GM18519 (cell line): Measurements from ENCODE around the gene TMEM238.
"Not testable (repeated sequence)": the region's sequence is repeated elsewhere in the genome, so short reads cannot be mapped to it uniquely, and the experiment has no call there.

Experiments used
- ATAC-seq: cut with Tn5 transposase; IDR thresholded peaks from one replicate; pipeline ENCODE4 v1.9.1; 2021; ENCODE audit warnings: mild to moderate bottlenecking, moderate library complexity; ENCODE audit not compliant: unreplicated experiment, low FRiP score

TMEM238 gene

GRCh38 chr19:55341595-55342531 lies 42.2 kb downstream of the TMEM238 start:
- no peak for ATAC-seq

- ATAC-seq: no peak
Measured at GRCh38 chr19:55341171-55341588, 42.9 kb downstream of the TMEM238 start.

GRCh38 chr19:55340784-55341147 lies 43.3 kb downstream of the TMEM238 start:
- ATAC-seq: no peak

- no peak for ATAC-seq
Measured at GRCh38 chr19:55339889-55340783, 44.0 kb downstream of the TMEM238 start.

GRCh38 chr19:55339105-55339888 lies 44.8 kb downstream of the TMEM238 start, which contains the start of gene KMT5C:
Gene KMT5C (plus strand): TSS chr19:55339876. CDS start chr19:55341937, 2,061 bp downstream.
- ATAC-seq: peak; percentile 69

- no peak for ATAC-seq
Measured at GRCh38 chr19:55336101-55336500, 48.0 kb downstream of the TMEM238 start.

GRCh38 chr19:55333870-55334269 lies 50.2 kb downstream of the TMEM238 start:
- no peak for ATAC-seq

GRCh38 chr19:55329791-55330190 lies 54.3 kb downstream of the TMEM238 start:
- not testable (repeated sequence) for ATAC-seq
